Mucosa of rectum (tissue), 2 donors: ENCODE results near the gene CTSD.
A peak's percentile ranks its signal among the peaks of the same experiment; 100 is the strongest.

ENCODE experiments used
- H3K27ac ChIP-seq, 2 donors: one replicate each; pipeline ENCODE4 v1.7.0; 2013; ENCODE audit warnings: inconsistent platforms in 2 of 2, low read depth in 2 of 2, low read length in 2 of 2
- H3K27me3 ChIP-seq, 2 donors: one replicate each; pipeline ENCODE4 v1.7.0; 2013; ENCODE audit warnings: low read length in 2 of 2; ENCODE audit not compliant: control insufficient read depth in 2 of 2, insufficient read depth in 2 of 2
- H3K36me3 ChIP-seq, 2 donors: one replicate each; pipeline ENCODE4 v1.7.0; 2013; ENCODE audit warnings: low read length in 2 of 2; ENCODE audit not compliant: control insufficient read depth in 2 of 2, insufficient read depth in 2 of 2
- H3K4me1 ChIP-seq, 2 donors: one replicate each; pipeline ENCODE4 v1.7.0; 2013; ENCODE audit warnings: low read length in 2 of 2, mild to moderate bottlenecking in 1 of 2; ENCODE audit not compliant: control insufficient read depth in 2 of 2, insufficient read depth in 2 of 2
- H3K4me3 ChIP-seq, 2 donors: one replicate each; pipeline ENCODE4 v1.7.0; 2013; ENCODE audit warnings: low read length in 2 of 2
- H3K9ac ChIP-seq, 2 donors: one replicate each; pipeline ENCODE4 v1.7.0; 2013; ENCODE audit warnings: low read length in 2 of 2, low read depth in 1 of 2, mild to moderate bottlenecking in 1 of 2
- H3K9me3 ChIP-seq, 2 donors: one replicate each; pipeline ENCODE4 v1.7.0; 2013; ENCODE audit warnings: low read length in 2 of 2; ENCODE audit not compliant: control insufficient read depth in 2 of 2
- donor health status: healthy.
- donor health status: Normal muscosa, but diverticular disease.

CTSD gene

GRCh38 chr11:1735271-1735670 lies 28.5 kb downstream of the CTSD start:
- H3K27ac ChIP-seq = no peak overlapping the region
- H3K27me3 ChIP-seq = peaks cover 7 to 20% of the 10 kb centered on the region in 2 donors
- no peaks in the 10 kb centered on the region for H3K4me1 ChIP-seq
- H3K4me3 ChIP-seq = no peak overlapping the region
- H3K36me3 ChIP-seq = no peaks in the 10 kb centered on the region
- H3K9ac ChIP-seq = no peak overlapping the region
- peaks cover 0 to 7% of the 10 kb centered on the region in 2 donors for H3K9me3 ChIP-seq

- H3K9me3 ChIP-seq = peaks cover 0 to 7% of the 10 kb centered on the region in 2 donors
- H3K4me3 ChIP-seq = no peak overlapping the region
- no peaks in the 10 kb centered on the region for H3K36me3 ChIP-seq
- no peaks in the 10 kb centered on the region for H3K4me1 ChIP-seq
- no peak overlapping the region for H3K9ac ChIP-seq
- H3K27ac ChIP-seq = no peak overlapping the region
- peaks cover 6 to 20% of the 10 kb centered on the region in 2 donors for H3K27me3 ChIP-seq
Measured at GRCh38 chr11:1734641-1735081, 29.1 kb downstream of the CTSD start.

GRCh38 chr11:1733716-1734640 lies 29.7 kb downstream of the CTSD start:
- Histone ChIP-seq H3K27ac (no peak overlapping the region), H3K27me3 (peaks cover 4 to 20% of the 10 kb centered on the region in 2 donors), H3K36me3 (no peaks in the 10 kb centered on the region), H3K9me3 (peaks cover 0 to 7% of the 10 kb centered on the region in 2 donors), H3K4me1 (no peaks in the 10 kb centered on the region), H3K4me3 (no peak overlapping the region), H3K9ac (no peak overlapping the region)

- no peak overlapping the region for H3K9ac ChIP-seq
- H3K27me3 ChIP-seq = peaks cover 6 to 22% of the 10 kb centered on the region in 2 donors
- H3K4me3 ChIP-seq = no peak overlapping the region
- H3K4me1 ChIP-seq = no peaks in the 10 kb centered on the region
- H3K36me3 ChIP-seq = no peaks in the 10 kb centered on the region
- H3K9me3 ChIP-seq = peaks cover 0 to 7% of the 10 kb centered on the region in 2 donors
- H3K27ac ChIP-seq = no peak overlapping the region
Measured at GRCh38 chr11:1733009-1733715, 30.6 kb downstream of the CTSD start.

GRCh38 chr11:1732418-1733008 lies 31.2 kb downstream of the CTSD start:
- peaks cover 0 to 7% of the 10 kb centered on the region in 2 donors for H3K9me3 ChIP-seq
- no peaks in the 10 kb centered on the region for H3K36me3 ChIP-seq
- H3K4me3 ChIP-seq = no peak overlapping the region
- H3K27ac ChIP-seq = no peak overlapping the region
- H3K27me3 ChIP-seq = peaks cover 6 to 27% of the 10 kb centered on the region in 2 donors
- no peak overlapping the region for H3K9ac ChIP-seq
- H3K4me1 ChIP-seq = no peaks in the 10 kb centered on the region

GRCh38 chr11:1731451-1732059 lies 32.2 kb downstream of the CTSD start:
- no peaks in the 10 kb centered on the region for H3K4me1 ChIP-seq
- peaks cover 6 to 32% of the 10 kb centered on the region in 2 donors for H3K27me3 ChIP-seq
- no peak overlapping the region for H3K4me3 ChIP-seq
- H3K9ac ChIP-seq = no peak overlapping the region
- H3K36me3 ChIP-seq = no peaks in the 10 kb centered on the region
- H3K9me3 ChIP-seq = no peaks in the 10 kb centered on the region
- no peak overlapping the region for H3K27ac ChIP-seq

- Histone ChIP-seq H3K27me3 (peaks cover 6 to 37% of the 10 kb centered on the region in 2 donors), H3K4me1 (no peaks in the 10 kb centered on the region), H3K4me3 (no peak overlapping the region), H3K27ac (no peak overlapping the region), H3K36me3 (no peaks in the 10 kb centered on the region), H3K9ac (no peak overlapping the region), H3K9me3 (no peaks in the 10 kb centered on the region)
Measured at GRCh38 chr11:1730059-1730629, 33.6 kb downstream of the CTSD start.

GRCh38 chr11:1729692-1730011 lies 34.1 kb downstream of the CTSD start:
- no peaks in the 10 kb centered on the region for H3K9me3 ChIP-seq
- peaks cover 6 to 37% of the 10 kb centered on the region in 2 donors for H3K27me3 ChIP-seq
- H3K4me3 ChIP-seq = no peak overlapping the region
- no peak overlapping the region for H3K9ac ChIP-seq
- no peak overlapping the region for H3K27ac ChIP-seq
- H3K36me3 ChIP-seq = no peaks in the 10 kb centered on the region
- H3K4me1 ChIP-seq = no peaks in the 10 kb centered on the region

- Histone ChIP-seq H3K4me3 (peak overlapping the region in 1 of 2 donors; percentile 20), H3K36me3 (no peaks in the 10 kb centered on the region), H3K9ac (no peak overlapping the region), H3K27me3 (peaks cover 6 to 37% of the 10 kb centered on the region in 2 donors), H3K9me3 (no peaks in the 10 kb centered on the region), H3K27ac (peak overlapping the region in 1 of 2 donors; percentile 23), H3K4me1 (no peaks in the 10 kb centered on the region)
Measured at GRCh38 chr11:1728931-1729691, 34.6 kb downstream of the CTSD start.
